Fibroblast of lung (primary cell): ENCODE results near the gene UQCC2.

ENCODE experiments used
- CTCF ChIP-seq, 2 donors: IDR thresholded peaks in 1 of 2; conservative IDR thresholded peaks in 1 of 2; 1 replicate in 1 of 2; 2 replicates in 1 of 2; pipeline ENCODE4 v1.5.1; 2011 to 2012; ENCODE audit warnings: low read length in 2 of 2, control low read depth in 1 of 2, inconsistent platforms in 1 of 2, low read depth in 1 of 2, mild to moderate bottlenecking in 1 of 2
- EZH2 ChIP-seq: IDR thresholded peaks from 2 replicates; pipeline ENCODE4 v1.5.1; 2012; ENCODE audit warnings: low read length, control low read depth, mild to moderate bottlenecking; ENCODE audit errors: missing control alignments

- TF ChIP-seq CTCF (conservative IDR thresholded peaks at IDR 0.05 in 1 of 2, IDR thresholded peaks at IDR 0.05 in 1 of 2; ENCODE audit: low read depth in 1 of 2, low read length in 2 of 2) (no peak), EZH2 (no peak)
Measured at GRCh38 chr6:33667072-33667471, 44.4 kb downstream of the UQCC2 start.
